GM21717 (cell line): Measurements from ENCODE around the gene TMEM239.

Experiments used
- ATAC-seq: cut with Tn5 transposase; IDR thresholded peaks from one replicate; pipeline ENCODE4 v1.9.1; 2021; ENCODE audit warnings: mild to moderate bottlenecking, moderate library complexity; ENCODE audit not compliant: unreplicated experiment

TMEM239 gene

GRCh38 chr20:2846698-2847097, 30.5 kb downstream of the TMEM239 start:
- ATAC-seq, result no peak

- ATAC-seq, result no peak
Measured at GRCh38 chr20:2847802-2848201, 31.6 kb downstream of the TMEM239 start.

GRCh38 chr20:2849529-2849928, 33.4 kb downstream of the TMEM239 start:
- ATAC-seq, result no peak

GRCh38 chr20:2851086-2851485, 34.9 kb downstream of the TMEM239 start:
- no peak for ATAC-seq

GRCh38 chr20:2858591-2858990, 42.4 kb downstream of the TMEM239 start:
- no peak for ATAC-seq

- no peak for ATAC-seq
Measured at GRCh38 chr20:2859330-2860121, 43.4 kb downstream of the TMEM239 start.

GRCh38 chr20:2864626-2865025, 48.5 kb downstream of the TMEM239 start:
- ATAC-seq, result no peak

GRCh38 chr20:2865101-2865500, 48.9 kb downstream of the TMEM239 start:
- ATAC-seq, result no peak

- ATAC-seq, result no peak
Measured at GRCh38 chr20:2865630-2866029, 49.5 kb downstream of the TMEM239 start.

- ATAC-seq, result no peak
Measured at GRCh38 chr20:2866236-2866635, 50.1 kb downstream of the TMEM239 start.

- ATAC-seq, result no peak
Measured at GRCh38 chr20:2867081-2867864, 51.1 kb downstream of the TMEM239 start.
